ENCODE data around the gene SYCP3. TPM values are rescaled to one million over a fixed set of nuclear protein-coding genes. Genes with fewer than 3 reads are reported as not detected.

Gene SYCP3
- total RNA-seq, 4 donors from 2014 or later, result 0.24 TPM; not detected in 3

DNA sequence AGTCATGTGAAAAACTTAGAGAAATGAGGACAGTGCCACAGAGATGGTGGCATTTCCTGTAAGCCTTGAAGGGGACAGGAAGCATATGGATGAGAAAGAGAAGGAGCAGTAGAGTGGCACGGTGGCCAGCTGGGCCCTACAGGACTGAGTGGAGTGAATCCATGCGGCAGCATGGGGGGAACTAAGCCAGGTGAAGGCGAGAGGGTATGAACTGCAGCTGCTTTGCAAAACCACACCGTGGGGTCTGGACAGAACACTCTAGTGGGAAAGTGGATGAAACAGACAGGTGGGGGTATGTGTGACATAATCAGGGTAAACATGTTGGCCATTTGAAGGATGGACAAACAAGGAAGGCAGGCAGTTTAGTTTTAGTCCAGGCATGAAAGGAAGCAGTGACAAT, 10.4 kb upstream of the SYCP3 start:
- TF ChIP-seq, protein P1, sequence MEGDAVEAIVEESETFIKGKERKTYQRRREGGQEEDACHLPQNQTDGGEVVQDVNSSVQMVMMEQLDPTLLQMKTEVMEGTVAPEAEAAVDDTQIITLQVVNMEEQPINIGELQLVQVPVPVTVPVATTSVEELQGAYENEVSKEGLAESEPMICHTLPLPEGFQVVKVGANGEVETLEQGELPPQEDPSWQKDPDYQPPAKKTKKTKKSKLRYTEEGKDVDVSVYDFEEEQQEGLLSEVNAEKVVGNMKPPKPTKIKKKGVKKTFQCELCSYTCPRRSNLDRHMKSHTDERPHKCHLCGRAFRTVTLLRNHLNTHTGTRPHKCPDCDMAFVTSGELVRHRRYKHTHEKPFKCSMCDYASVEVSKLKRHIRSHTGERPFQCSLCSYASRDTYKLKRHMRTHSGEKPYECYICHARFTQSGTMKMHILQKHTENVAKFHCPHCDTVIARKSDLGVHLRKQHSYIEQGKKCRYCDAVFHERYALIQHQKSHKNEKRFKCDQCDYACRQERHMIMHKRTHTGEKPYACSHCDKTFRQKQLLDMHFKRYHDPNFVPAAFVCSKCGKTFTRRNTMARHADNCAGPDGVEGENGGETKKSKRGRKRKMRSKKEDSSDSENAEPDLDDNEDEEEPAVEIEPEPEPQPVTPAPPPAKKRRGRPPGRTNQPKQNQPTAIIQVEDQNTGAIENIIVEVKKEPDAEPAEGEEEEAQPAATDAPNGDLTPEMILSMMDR (IDR thresholded peaks at IDR 0.05), result no peak
- TF ChIP-seq EP300 (IDR thresholded peaks at IDR 0.05) (no peak), POLR2A (IDR thresholded peaks at IDR 0.05) (no peak), POLR2AphosphoS5 (IDR thresholded peaks at IDR 0.05) (no peak)
- Histone ChIP-seq H3K9me3 (no peaks in the 10 kb centered on the region), H3K36me3 (peaks cover 85% of the 10 kb centered on the region)

DNA sequence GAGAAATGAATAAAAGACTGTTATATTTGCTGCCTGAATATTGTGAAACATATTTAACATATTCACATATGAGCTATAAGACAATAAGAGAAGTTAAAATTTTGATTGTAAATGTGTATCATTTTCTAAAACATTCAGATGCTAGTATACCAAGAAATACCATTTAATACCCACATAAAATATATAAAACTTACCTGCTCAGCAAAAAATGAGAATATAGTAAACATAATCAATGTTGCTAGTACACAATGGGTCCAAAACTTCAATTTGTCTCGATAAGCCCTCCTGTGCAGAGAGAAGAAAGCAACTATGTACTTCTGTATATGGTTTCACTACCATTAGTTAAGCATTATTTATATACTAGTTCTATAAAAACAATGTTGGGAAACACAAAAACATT, 9.6 kb upstream of the SYCP3 start:
- Histone ChIP-seq H3K4me1 (no peaks in the 10 kb centered on the region), H3K27me3 (no peaks in the 10 kb centered on the region), H3K4me3 (no peak overlapping the region), H3K36me3 (peaks cover 85% of the 10 kb centered on the region), H3K27ac (no peak overlapping the region), H3K9me3 (no peaks in the 10 kb centered on the region)
- DNase-seq (ENCODE audit: low spot score in 2 of 2), result no peak
- WGBS, result 98% methylated on average over 1 of the region's 1 CpG
- TF ChIP-seq, protein P1 (IDR thresholded peaks at IDR 0.05), result no peak
- TF ChIP-seq POLR2AphosphoS5 (IDR thresholded peaks at IDR 0.05) (no peak), EP300 (IDR thresholded peaks at IDR 0.05) (no peak), POLR2A (IDR thresholded peaks at IDR 0.05) (no peak)

More for the DNA sequence above, 10.4 kb upstream of the SYCP3 start:
- Histone ChIP-seq H3K27me3 (no peaks in the 10 kb centered on the region), H3K4me3 (no peak overlapping the region), H3K4me1 (no peaks in the 10 kb centered on the region), H3K27ac (no peak overlapping the region)
- no peak for DNase-seq (ENCODE audit: low spot score in 2 of 2)
- 90% methylated on average over 4 of the region's 4 CpGs for WGBS

DNA sequence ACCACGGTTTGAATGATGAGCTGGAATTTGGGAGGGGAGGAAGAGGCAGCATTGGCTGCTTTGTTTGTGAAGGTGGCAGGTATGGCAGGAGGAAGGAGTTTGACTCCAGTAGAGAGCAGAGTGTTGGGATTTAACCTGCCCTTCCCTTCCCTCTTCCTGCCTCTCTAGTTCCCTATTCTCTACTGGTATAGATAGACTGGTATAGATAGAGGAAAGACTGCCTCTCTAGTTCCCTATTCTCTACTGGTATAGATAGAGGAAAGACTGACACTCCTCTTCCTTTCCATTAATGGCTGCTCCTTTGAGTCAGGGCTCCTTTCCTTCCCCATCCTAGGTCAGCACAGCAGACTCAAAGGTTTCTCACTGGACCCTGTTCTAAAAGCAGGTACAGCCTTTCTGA, 8.4 kb upstream of the SYCP3 start:
- 71% methylated on average over 1 of the region's 1 CpG for WGBS
- TF ChIP-seq POLR2A (IDR thresholded peaks at IDR 0.05), result no peak
- H3K4me1 ChIP-seq, result no peaks in the 10 kb centered on the region
- no peak overlapping the region for H3K4me3 ChIP-seq
- H3K36me3 ChIP-seq, result peaks cover 80% of the 10 kb centered on the region
- no peak for DNase-seq (ENCODE audit: low spot score in 2 of 2)
- H3K27ac ChIP-seq, result no peak overlapping the region
- no peaks in the 10 kb centered on the region for H3K9me3 ChIP-seq
- no peaks in the 10 kb centered on the region for H3K27me3 ChIP-seq

DNA sequence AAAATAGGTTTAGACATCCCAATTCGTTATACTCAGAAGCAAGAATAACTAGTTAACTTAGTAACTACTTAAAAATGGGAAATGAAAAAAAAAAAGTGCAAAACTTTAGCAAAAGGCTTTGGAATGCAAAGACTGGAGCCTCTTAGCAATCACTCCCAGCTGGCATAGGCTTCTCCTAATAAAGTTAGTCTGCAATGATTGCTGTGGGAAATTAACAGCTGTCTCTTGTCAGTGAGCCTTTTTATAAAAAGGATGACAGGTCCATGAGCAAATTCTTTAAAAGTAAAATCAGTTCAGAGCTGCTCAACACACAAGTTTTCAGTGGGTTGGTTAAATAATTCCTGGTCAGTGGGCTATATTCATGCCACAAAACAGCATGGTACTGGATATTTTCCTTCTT, 7.4 kb upstream of the SYCP3 start:
- Histone ChIP-seq H3K36me3 (peaks cover 78% of the 10 kb centered on the region), H3K4me1 (no peaks in the 10 kb centered on the region), H3K9me3 (no peaks in the 10 kb centered on the region), H3K27ac (no peak overlapping the region), H3K4me3 (no peak overlapping the region), H3K27me3 (no peaks in the 10 kb centered on the region)
- DNase-seq (ENCODE audit: low spot score in 2 of 2), result no peak
- 81% methylated on average over 1 of the region's 1 CpG for WGBS
- TF ChIP-seq, protein P1 (IDR thresholded peaks at IDR 0.05), result no peak

DNA sequence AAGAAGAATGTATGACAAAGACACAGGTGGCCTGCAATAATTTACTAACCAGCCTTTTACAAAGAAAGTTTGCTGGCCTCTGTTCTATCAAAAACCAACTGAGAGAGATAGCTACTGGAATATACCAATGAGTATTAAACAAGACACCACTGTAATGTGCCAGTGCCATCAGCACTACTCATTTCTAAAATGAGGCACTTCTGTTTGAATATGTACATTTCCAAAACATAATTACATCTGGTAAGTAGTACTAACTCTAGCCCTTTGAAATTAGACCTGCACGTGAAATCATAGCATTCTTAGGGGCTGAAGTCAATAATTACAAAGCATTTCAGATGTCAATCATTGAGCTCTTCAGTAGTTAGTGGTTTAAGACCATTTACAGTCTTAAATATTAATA, 6.9 kb upstream of the SYCP3 start:
- Histone ChIP-seq H3K4me3 (no peak overlapping the region), H3K9me3 (no peaks in the 10 kb centered on the region), H3K27me3 (no peaks in the 10 kb centered on the region), H3K27ac (no peak overlapping the region), H3K4me1 (no peaks in the 10 kb centered on the region), H3K36me3 (peaks cover 73% of the 10 kb centered on the region)
- TF ChIP-seq, protein P1 (IDR thresholded peaks at IDR 0.05), result no peak
- no peak for TF ChIP-seq POLR2A (IDR thresholded peaks at IDR 0.05)
- TF ChIP-seq EP300 (IDR thresholded peaks at IDR 0.05), result no peak
- TF ChIP-seq POLR2AphosphoS5 (IDR thresholded peaks at IDR 0.05), result no peak
- WGBS, result 74% methylated on average over 1 of the region's 1 CpG
- DNase-seq (ENCODE audit: low spot score in 2 of 2), result no peak

DNA sequence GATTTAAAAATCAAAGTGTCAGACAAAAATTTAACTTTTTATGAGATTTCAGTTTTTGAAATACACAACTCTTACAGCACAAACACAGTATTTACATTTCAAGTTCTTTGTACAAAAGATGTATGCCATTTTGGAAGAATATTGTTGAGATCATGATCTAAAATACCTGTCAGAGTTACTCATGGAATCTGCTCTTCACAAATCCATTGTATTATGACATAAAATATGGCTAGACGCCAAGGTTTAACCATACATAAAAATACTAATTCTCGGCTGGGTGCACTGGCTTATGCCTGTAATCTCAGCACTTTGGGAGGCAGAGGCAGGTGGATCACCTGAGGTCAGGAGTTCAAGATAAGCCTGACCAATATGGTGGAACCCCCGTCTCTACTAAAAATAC, 6.2 kb upstream of the SYCP3 start:
- H3K4me1 ChIP-seq, result no peaks in the 10 kb centered on the region
- no peaks in the 10 kb centered on the region for H3K27me3 ChIP-seq
- peaks cover 69% of the 10 kb centered on the region for H3K36me3 ChIP-seq
- no peak overlapping the region for H3K4me3 ChIP-seq
- no peaks in the 10 kb centered on the region for H3K9me3 ChIP-seq
- no peak for TF ChIP-seq EP300 (IDR thresholded peaks at IDR 0.05)
- TF ChIP-seq, protein P1 (IDR thresholded peaks at IDR 0.05), result no peak
- no peak for TF ChIP-seq POLR2AphosphoS5 (IDR thresholded peaks at IDR 0.05)
- no peak for TF ChIP-seq POLR2A (IDR thresholded peaks at IDR 0.05)
- H3K27ac ChIP-seq, result no peak overlapping the region
- 85% methylated on average over 3 of the region's 3 CpGs for whole genome bisulfite sequencing
- DNase-seq (ENCODE audit: low spot score in 2 of 2), result no peak

Data from suprapubic skin (tissue), 4 donors.